Thoracic aorta (tissue), 2 donors: ENCODE data around the gene DNAH1. TPM values are rescaled to one million over a fixed set of nuclear protein-coding genes. Genes with fewer than 3 reads are reported as not detected.

Experiments used
- ATAC-seq: fragments of 150-250 bp; one replicate; pipeline ENCODE4 v1.8.0; 2017; ENCODE audit warnings: low read depth; ENCODE audit not compliant: insufficient number of reproducible peaks, low FRiP score
- DNase-seq: peaks from one replicate; pipeline ENCODE4 v3.0.0-alpha.2; 2020; ENCODE audit warnings: low spot score
- H3K27ac ChIP-seq, 2 donors: fragments of 200-600 bp; sonication (generic); 1 replicate in 1 of 2; 2 replicates in 1 of 2; pipeline ENCODE4 v1.5.1; 2016; ENCODE audit warnings: mild to moderate bottlenecking in 2 of 2, moderate library complexity in 2 of 2
- H3K27me3 ChIP-seq: fragments of 200-600 bp; sonication (generic); replicated peaks from 2 replicates; pipeline ENCODE4 v1.6.0; 2016; ENCODE audit warnings: mild to moderate bottlenecking; ENCODE audit not compliant: insufficient read depth
- H3K36me3 ChIP-seq: fragments of 200-600 bp; sonication (generic); one replicate; pipeline ENCODE4 v1.5.1; 2016
- H3K4me1 ChIP-seq, 2 donors: fragments of 200-600 bp; sonication (generic); 1 replicate in 1 of 2; 2 replicates in 1 of 2; pipeline versions ENCODE4 v1.5.1 to v1.6.0; 2016; ENCODE audit warnings: low read depth in 2 of 2, mild to moderate bottlenecking in 1 of 2; ENCODE audit not compliant: control insufficient read depth in 1 of 2
- H3K4me3 ChIP-seq: fragments of 200-600 bp; sonication (generic); 2 replicates; pipeline ENCODE4 v1.5.1; 2016; ENCODE audit warnings: mild to moderate bottlenecking
- H3K9me3 ChIP-seq: fragments of 200-600 bp; sonication (generic); 2 replicates; pipeline ENCODE4 v1.5.1; 2016
- CTCF ChIP-seq: fragments of 200-600 bp; sonication (generic); IDR thresholded peaks from one replicate; pipeline ENCODE4 v1.5.1; 2019; ENCODE audit warnings: antibody characterized with exemption
- total RNA-seq, 2 donors: library from RNA; depleted of rRNA; stranded (reverse); fragments of >200 nt; gene quantifications; one replicate each; pipeline versions ENCODE4 v1.1.0 to v1.2.3, GENCODE V29; 2016

Gene DNAH1
- total RNA-seq, 2 donors from 2014 or later, result 14.6 to 21.0 TPM

- Histone ChIP-seq H3K4me1 (no peaks in the 10 kb centered on the region), H3K27ac (no peak overlapping the region), H3K27me3 (no peaks in the 10 kb centered on the region), H3K36me3 (peaks cover 7% of the 10 kb centered on the region), H3K9me3 (no peaks in the 10 kb centered on the region), H3K4me3 (no peak overlapping the region)
- DNase-seq, result no peak
- TF ChIP-seq CTCF, result no peak
- ATAC-seq, result no peak
Observed at GRCh38 chr3:52393959-52394670, 78.0 kb downstream of the DNAH1 start.

GRCh38 chr3:52394751-52395502 lies 78.8 kb downstream of the DNAH1 start:
- TF ChIP-seq CTCF, result no peak
- ATAC-seq (no peak), DNase-seq (no peak)

GRCh38 chr3:52395503-52395865 lies 79.4 kb downstream of the DNAH1 start:
- DNase-seq (no peak), ATAC-seq (no peak)
- H3K4me3 ChIP-seq, result no peak overlapping the region
- peaks cover 10% of the 10 kb centered on the region for H3K36me3 ChIP-seq
- H3K4me1 ChIP-seq, result no peaks in the 10 kb centered on the region
- H3K27me3 ChIP-seq, result no peaks in the 10 kb centered on the region
- no peak overlapping the region for H3K27ac ChIP-seq
- no peaks in the 10 kb centered on the region for H3K9me3 ChIP-seq
- TF ChIP-seq CTCF, result no peak

More at GRCh38 chr3:52394751-52395502, 78.8 kb downstream of the DNAH1 start:
- no peak overlapping the region for H3K27ac ChIP-seq
- H3K9me3 ChIP-seq, result no peaks in the 10 kb centered on the region
- no peaks in the 10 kb centered on the region for H3K27me3 ChIP-seq
- no peak overlapping the region for H3K4me3 ChIP-seq
- no peaks in the 10 kb centered on the region for H3K4me1 ChIP-seq
- peaks cover 7% of the 10 kb centered on the region for H3K36me3 ChIP-seq

GRCh38 chr3:52396011-52396906 lies 80.1 kb downstream of the DNAH1 start:
- H3K27ac ChIP-seq, result no peak overlapping the region
- H3K4me3 ChIP-seq, result no peak overlapping the region
- no peaks in the 10 kb centered on the region for H3K4me1 ChIP-seq
- DNase-seq (no peak), ATAC-seq (no peak)
- H3K36me3 ChIP-seq, result peaks cover 17% of the 10 kb centered on the region
- H3K27me3 ChIP-seq, result no peaks in the 10 kb centered on the region
- H3K9me3 ChIP-seq, result no peaks in the 10 kb centered on the region
- TF ChIP-seq CTCF, result no peak
